GM10248 (cell line): ENCODE measurements around the gene LY86.

Experiments used
- CTCF ChIA-PET: fragments of 300-600 bp; sonication (Branson Sonifier 250); formaldehyde crosslinking; extraction: SDS; loops from one replicate; lab custom pipeline; 2021; ENCODE audit warnings: antibody characterized with exemption; lab: Yijun Ruan, JAX
- POLR2A ChIA-PET: fragments of 350-650 bp; sonication (Branson Sonifier 250); formaldehyde crosslinking; extraction: SDS; loops from one replicate; lab custom pipeline; 2020; ENCODE audit warnings: antibody characterized with exemption; lab: Yijun Ruan, JAX
- DNase-seq: peaks from one replicate; pipeline ENCODE4 v3.0.0; 2012; ENCODE audit errors: extremely low spot score
- TF ChIP-seq, protein P1 (sequence below): IDR thresholded peaks from 2 replicates; pipeline ENCODE4 v1.5.1; 2012; ENCODE audit warnings: mild to moderate bottlenecking, low read depth; ENCODE audit errors: extremely low read depth, missing control alignments, control extremely low read depth

Gene LY86

DNA sequence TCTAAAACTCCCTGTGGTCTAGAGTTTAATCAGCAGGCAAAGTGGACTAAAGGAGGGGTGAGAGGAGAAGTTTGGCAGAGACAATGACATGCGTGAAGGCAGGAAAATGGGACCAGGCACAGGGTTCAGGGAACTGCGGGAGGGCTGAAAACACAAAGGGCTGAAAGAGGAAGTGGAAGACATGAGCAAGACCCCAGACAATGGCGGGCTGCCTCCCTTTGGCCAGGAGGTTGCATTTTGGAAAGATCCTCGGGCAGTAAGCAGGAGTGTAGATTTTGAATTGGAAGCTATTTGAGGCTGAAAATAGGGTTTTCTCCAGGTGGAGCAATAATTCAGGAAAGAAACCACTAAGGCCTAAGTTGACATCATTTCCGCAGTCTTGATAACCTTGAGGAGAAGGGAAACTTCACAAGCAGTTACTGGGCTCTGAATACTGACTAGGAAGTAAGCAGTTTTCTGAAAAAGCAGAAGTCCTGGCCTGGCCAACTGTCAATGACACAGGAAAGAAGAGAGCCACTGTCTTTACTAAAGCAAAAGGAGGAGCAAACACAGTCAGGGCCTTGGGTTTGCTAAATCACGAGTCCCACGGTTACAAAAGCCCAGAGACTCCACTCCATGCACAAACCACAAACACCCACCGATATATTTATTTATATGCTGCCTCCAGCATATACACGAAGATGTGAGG is 3.4 kb downstream of the LY86 start:
- ChIA-PET CTCF (interaction anchor here (1.1 kb wide), 1 partner anchor 93 kb away, joined by 3 read pairs; no protein-coding TSS in a partner anchor), POLR2A (no interaction called here)
- peak; percentile 52 for DNase-seq
- TF ChIP-seq, protein P1, sequence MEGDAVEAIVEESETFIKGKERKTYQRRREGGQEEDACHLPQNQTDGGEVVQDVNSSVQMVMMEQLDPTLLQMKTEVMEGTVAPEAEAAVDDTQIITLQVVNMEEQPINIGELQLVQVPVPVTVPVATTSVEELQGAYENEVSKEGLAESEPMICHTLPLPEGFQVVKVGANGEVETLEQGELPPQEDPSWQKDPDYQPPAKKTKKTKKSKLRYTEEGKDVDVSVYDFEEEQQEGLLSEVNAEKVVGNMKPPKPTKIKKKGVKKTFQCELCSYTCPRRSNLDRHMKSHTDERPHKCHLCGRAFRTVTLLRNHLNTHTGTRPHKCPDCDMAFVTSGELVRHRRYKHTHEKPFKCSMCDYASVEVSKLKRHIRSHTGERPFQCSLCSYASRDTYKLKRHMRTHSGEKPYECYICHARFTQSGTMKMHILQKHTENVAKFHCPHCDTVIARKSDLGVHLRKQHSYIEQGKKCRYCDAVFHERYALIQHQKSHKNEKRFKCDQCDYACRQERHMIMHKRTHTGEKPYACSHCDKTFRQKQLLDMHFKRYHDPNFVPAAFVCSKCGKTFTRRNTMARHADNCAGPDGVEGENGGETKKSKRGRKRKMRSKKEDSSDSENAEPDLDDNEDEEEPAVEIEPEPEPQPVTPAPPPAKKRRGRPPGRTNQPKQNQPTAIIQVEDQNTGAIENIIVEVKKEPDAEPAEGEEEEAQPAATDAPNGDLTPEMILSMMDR: no peak

DNA sequence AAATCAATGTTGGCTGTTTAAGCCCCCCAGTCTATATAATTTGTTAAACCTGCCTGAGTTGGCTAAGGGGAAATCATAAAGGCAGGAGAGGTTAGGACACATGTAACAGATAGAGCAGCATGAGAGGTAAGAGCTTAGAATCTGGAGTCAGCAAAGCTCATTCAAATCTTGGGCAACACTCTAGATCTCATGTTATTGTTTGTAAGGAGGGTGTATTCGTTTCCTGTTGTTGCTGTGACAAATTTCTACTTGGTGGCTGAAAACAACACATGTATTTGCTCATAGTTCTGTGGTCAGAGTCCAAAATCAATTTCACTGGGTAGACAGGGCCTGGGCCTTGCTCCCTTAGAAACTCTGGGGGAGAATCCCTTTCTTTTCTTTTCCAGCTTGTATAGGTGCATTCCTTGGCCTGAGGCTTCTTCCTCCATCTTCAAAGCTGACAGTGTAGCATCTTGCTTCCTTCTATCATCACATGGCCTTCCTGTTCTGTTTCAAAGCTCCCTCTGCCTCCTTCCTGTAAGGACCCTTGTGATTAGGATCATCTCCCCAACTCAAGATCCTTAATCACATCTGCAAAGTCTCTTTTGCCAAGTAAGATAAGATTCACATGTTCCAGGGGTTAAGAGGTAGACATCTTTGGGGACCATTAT is 4.4 kb downstream of the LY86 start:
- ChIA-PET CTCF (interaction anchor here (0.9 to 1.9 kb wide), 4 partner anchors 15 to 92 kb away, joined by 3 to 6 read pairs (median 4); no protein-coding TSS in a partner anchor), POLR2A (no interaction called here)
- DNase-seq: no peak
- TF ChIP-seq, protein P1: no peak

DNA sequence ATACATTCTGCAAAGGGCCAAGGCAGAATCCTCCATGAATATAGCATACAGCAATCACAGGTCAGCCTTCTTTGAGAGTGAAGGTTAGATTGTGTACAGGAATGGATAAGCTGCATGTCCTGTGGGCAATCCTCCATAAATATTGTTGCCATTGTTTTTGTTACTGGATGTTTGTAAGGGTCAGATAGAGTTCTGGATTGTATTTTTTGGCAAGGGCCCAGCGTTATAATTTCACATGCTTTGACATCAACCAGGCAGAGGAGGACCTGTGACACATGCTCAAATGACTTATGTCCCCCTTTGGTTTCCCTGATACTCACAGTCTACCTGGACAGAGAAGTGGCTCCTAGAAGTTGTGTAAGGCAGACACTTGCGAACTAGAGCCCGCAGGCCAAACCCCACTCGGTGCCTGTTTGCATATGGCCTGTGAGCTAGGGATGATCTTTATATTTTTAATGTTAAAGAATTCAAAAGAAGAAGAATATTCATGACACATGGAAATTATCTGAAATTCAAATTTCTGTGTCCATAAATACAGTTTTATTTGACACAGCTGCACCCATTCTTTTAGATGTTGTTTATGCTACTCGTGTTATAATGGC is 5.4 kb downstream of the LY86 start:
- ChIA-PET POLR2A (no interaction called here), CTCF (interaction anchor here (1.9 kb wide), 1 partner anchor 17 kb away, joined by 6 read pairs; no protein-coding TSS in a partner anchor)
- no peak for DNase-seq
- TF ChIP-seq, protein P1: no peak

DNA sequence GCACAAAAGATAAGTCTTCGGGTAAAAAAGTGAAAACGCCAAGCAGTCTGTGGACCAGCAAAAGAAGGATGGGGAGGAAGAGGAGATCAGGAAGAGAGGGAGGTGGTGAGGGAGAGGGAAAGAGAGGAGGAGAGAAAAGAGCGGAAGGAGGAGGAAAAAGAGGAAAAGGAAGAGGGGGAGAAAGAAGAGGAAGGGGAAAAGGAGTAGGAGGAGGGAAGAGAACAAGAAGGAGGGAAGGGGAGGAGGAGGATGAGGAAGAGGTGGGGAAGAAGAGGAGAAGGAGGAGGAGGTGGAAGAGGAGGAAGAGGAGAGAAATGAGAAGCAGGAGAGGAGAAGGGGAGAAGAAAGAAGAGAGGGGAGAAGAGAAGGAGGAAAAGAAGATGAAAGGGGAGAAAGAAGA is 6.5 kb downstream of the LY86 start:
- DNase-seq: no peak
- POLR2A ChIA-PET: no interaction called here
- TF ChIP-seq, protein P1: no peak
- CTCF ChIA-PET: no interaction called here

DNA sequence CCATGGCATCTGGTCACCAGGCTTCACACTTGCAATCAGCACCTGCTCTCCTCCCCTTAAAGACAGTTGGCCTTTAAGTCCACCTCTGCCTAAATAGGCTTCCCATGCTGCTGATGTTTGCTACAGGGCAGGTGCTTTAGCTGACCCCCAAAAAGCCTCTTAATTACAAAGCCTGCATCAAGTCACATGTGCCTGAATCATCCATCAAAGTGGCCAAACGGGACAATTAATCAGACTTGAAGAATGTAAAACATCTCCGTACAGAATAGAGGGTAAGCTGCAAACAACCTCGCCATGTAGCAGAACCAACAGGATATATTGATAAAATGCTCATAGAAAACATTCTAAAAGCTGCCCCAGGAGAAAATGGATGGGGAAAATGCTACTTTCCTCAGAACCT is 7.4 kb downstream of the LY86 start:
- TF ChIP-seq, protein P1: no peak
- POLR2A ChIA-PET: no interaction called here
- CTCF ChIA-PET: interaction anchor here (1.0 to 1.3 kb wide), 2 partner anchors 12 to 41 kb away, joined by 3 read pairs; no protein-coding TSS in a partner anchor
- no peak for DNase-seq

DNA sequence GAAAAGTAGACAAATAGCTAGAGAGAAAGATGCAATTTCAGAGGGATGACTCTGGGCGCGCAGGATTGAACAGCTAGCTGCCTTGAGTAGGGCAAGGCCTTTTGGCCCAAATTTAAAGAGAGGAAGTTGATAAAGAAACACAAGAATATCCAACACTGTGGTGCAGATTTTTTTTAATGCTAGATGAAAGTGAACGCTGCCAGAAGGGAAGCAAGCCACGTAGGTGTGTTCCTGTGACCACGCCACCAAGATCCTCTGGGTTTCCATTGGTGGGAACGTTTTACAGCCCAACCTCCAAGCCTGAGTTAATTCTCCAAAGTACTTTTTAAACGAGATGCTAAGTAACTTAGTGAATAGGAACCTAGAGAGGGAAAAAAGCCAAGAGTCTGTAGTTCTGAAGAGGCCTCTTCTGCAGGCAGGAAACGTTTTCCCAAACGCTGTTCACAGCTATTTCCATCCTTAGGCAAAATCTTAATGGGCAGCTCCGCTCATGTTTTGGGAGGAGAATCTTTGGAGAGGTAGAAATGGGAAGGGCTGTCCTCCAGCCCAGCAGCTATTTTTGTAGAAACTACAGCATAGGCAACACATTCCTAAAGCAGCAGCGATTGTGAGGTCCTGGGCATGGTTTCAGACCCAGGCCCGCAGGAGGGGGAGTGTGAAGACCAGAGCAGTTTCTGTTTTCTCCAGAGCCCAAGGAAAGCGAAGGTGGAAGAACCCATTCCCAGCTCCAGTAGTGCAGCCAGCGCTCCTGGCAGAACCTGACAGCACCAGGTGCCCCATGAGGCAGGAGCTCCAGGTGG is 8.2 kb downstream of the LY86 start:
- CTCF ChIA-PET: interaction anchor here (1.0 to 1.3 kb wide), 2 partner anchors 13 to 41 kb away, joined by 3 read pairs; no protein-coding TSS in a partner anchor
- TF ChIP-seq, protein P1: no peak
- POLR2A ChIA-PET: no interaction called here
- no peak for DNase-seq
